A673 (cell line): Measurements from ENCODE around the gene EBLN1. TPM values are rescaled to one million over a fixed set of nuclear protein-coding genes. Genes with fewer than 3 reads are reported as not detected.

Source experiments
- BruUV-seq: library from RNA; stranded (reverse); fragments of 400-500 nt; replicated peaks from 2 replicates; lab custom pipeline; 2021; lab: Mats Ljungman, UMichigan
- CTCF ChIA-PET: fragments of 300-600 bp; sonication (Branson Sonifier 250); formaldehyde crosslinking; loops from one replicate; lab custom pipeline; 2022; ENCODE audit warnings: antibody characterized with exemption; lab: Charles Lee
- POLR2A ChIA-PET: fragments of 300-600 bp; sonication (Branson Sonifier 250); formaldehyde crosslinking; loops from one replicate; lab custom pipeline; 2022; ENCODE audit warnings: antibody characterized with exemption; ENCODE audit not compliant: low non-redundant PET; lab: Charles Lee
- DNase-seq: peaks from one replicate; pipeline ENCODE4 v3.0.0-alpha.2; 2015; ENCODE audit warnings: low spot score
- H3K27ac ChIP-seq: fragments of 200-600 bp; sonication (generic); 2 replicates; pipeline ENCODE4 v1.5.1; 2016; ENCODE audit warnings: mixed run types, low read depth, mild to moderate bottlenecking, mixed read lengths, antibody characterized with exemption, low read length; ENCODE audit not compliant: poor library complexity, severe bottlenecking
- H3K27me3 ChIP-seq: fragments of 200-600 bp; sonication (generic); replicated peaks from 2 replicates; pipeline ENCODE4 v1.6.1; 2017; ENCODE audit warnings: mixed run types, low read depth, mild to moderate bottlenecking, mixed read lengths, antibody characterized with exemption, low read length; ENCODE audit not compliant: insufficient read depth, poor library complexity
- H3K36me3 ChIP-seq: fragments of 200-600 bp; sonication (generic); 2 replicates; pipeline ENCODE4 v1.6.1; 2016; ENCODE audit warnings: mixed run types, mild to moderate bottlenecking, mixed read lengths, antibody characterized with exemption, low read length; ENCODE audit not compliant: insufficient read depth, poor library complexity, severe bottlenecking
- H3K4me1 ChIP-seq: fragments of 200-600 bp; sonication (generic); 2 replicates; pipeline ENCODE4 v1.6.1; 2017; ENCODE audit warnings: mixed run types, mild to moderate bottlenecking, mixed read lengths, antibody characterized with exemption, low read length; ENCODE audit not compliant: insufficient read depth, poor library complexity, severe bottlenecking
- H3K4me3 ChIP-seq: fragments of 200-600 bp; sonication (generic); 2 replicates; pipeline ENCODE4 v1.5.1; 2016; ENCODE audit warnings: low read depth, mixed run types, mild to moderate bottlenecking, mixed read lengths, low read length; ENCODE audit not compliant: poor library complexity, severe bottlenecking
- H3K9me3 ChIP-seq: fragments of 200-600 bp; sonication (generic); 2 replicates; pipeline ENCODE4 v1.6.1; 2016; ENCODE audit warnings: mixed run types, low read depth, mild to moderate bottlenecking, mixed read lengths, antibody characterized with exemption, low read length; ENCODE audit not compliant: poor library complexity, severe bottlenecking
- CTCF ChIP-seq: fragments of 300-800, 200-600 bp; sonication (generic); conservative IDR thresholded peaks from 2 replicates; pipeline ENCODE4 v1.5.1; 2017; ENCODE audit warnings: low read depth, mild to moderate bottlenecking, antibody characterized with exemption, low read length, moderate library complexity, mixed read lengths
- EZH2 ChIP-seq: fragments of 200-600 bp; sonication (generic); IDR thresholded peaks from 2 replicates; pipeline ENCODE4 v1.6.1; 2017; ENCODE audit warnings: borderline replicate concordance, low read depth, mild to moderate bottlenecking, mixed read lengths, antibody characterized with exemption, low read length; ENCODE audit not compliant: poor library complexity, severe bottlenecking
- intact Hi-C: fragments of 100-400 bp; cut with micrococcal nuclease; formaldehyde crosslinking; loops from one replicate; pipeline ENCODE4 v1.10.0; 2022; ENCODE audit not compliant: unreplicated experiment
- total RNA-seq: library from RNA; stranded (reverse); gene quantifications from 2 replicates; pipeline ENCODE4 v1.2.3, GENCODE V29; 2021

EBLN1 gene
- total RNA-seq, 1 experiment from 2014 or later, result not detected

GRCh38 chr10:22243321-22243720 is 25.5 kb upstream of the EBLN1 start:
- intact Hi-C loops, result no loop called here

GRCh38 chr10:22231260-22231659 is 13.4 kb upstream of the EBLN1 start:
- Histone ChIP-seq H3K36me3 (no peaks in the 10 kb centered on the region), H3K27me3 (no peaks in the 10 kb centered on the region), H3K4me1 (peaks cover 14% of the 10 kb centered on the region), H3K4me3 (no peak overlapping the region), H3K9me3 (no peaks in the 10 kb centered on the region), H3K27ac (no peak overlapping the region)
- intact Hi-C loops, result no loop called here
- CTCF ChIA-PET, result no interaction called here
- POLR2A ChIA-PET, result no interaction called here
- DNase-seq, result no peak
- TF ChIP-seq CTCF, result no peak
- no peak for TF ChIP-seq EZH2
- no TSS peak for BruUV-seq

More at GRCh38 chr10:22243321-22243720, 25.5 kb upstream of the EBLN1 start:
- Histone ChIP-seq H3K27ac (no peak overlapping the region), H3K4me1 (no peaks in the 10 kb centered on the region), H3K27me3 (no peaks in the 10 kb centered on the region), H3K4me3 (no peak overlapping the region), H3K9me3 (no peaks in the 10 kb centered on the region), H3K36me3 (no peaks in the 10 kb centered on the region)
- no peak for DNase-seq
- POLR2A ChIA-PET, result no interaction called here
- no TSS peak for BruUV-seq
- TF ChIP-seq CTCF (no peak), EZH2 (no peak)
- CTCF ChIA-PET, result interaction anchor here (0.6 kb wide), 1 partner anchor 387 kb away, joined by 3 read pairs; no protein-coding TSS in a partner anchor

GRCh38 chr10:22230158-22230833 is 12.5 kb upstream of the EBLN1 start:
- Histone ChIP-seq H3K27me3 (no peaks in the 10 kb centered on the region), H3K9me3 (no peaks in the 10 kb centered on the region), H3K27ac (peak overlapping the region; percentile 85), H3K4me1 (peaks cover 14% of the 10 kb centered on the region), H3K36me3 (no peaks in the 10 kb centered on the region), H3K4me3 (peak overlapping the region; percentile 62)
- ChIA-PET CTCF (no interaction called here), POLR2A (no interaction called here)
- intact Hi-C loops, result no loop called here
- no TSS peak for BruUV-seq
- TF ChIP-seq EZH2 (no peak), CTCF (no peak)
- DNase-seq, result peak; percentile 86
